ENCODE data around the gene IGSF23. TPM values are rescaled to one million over a fixed set of nuclear protein-coding genes. Genes with fewer than 3 reads are reported as not detected.
"Not testable (repeated sequence)": the region's sequence is repeated elsewhere in the genome, so short reads cannot be mapped to it uniquely, and the experiment has no call there.

Gene IGSF23
- total and polyA plus RNA-seq, 2 donors (not counting 1 experiment from before 2014, with no cell fraction given) = not detected

DNA sequence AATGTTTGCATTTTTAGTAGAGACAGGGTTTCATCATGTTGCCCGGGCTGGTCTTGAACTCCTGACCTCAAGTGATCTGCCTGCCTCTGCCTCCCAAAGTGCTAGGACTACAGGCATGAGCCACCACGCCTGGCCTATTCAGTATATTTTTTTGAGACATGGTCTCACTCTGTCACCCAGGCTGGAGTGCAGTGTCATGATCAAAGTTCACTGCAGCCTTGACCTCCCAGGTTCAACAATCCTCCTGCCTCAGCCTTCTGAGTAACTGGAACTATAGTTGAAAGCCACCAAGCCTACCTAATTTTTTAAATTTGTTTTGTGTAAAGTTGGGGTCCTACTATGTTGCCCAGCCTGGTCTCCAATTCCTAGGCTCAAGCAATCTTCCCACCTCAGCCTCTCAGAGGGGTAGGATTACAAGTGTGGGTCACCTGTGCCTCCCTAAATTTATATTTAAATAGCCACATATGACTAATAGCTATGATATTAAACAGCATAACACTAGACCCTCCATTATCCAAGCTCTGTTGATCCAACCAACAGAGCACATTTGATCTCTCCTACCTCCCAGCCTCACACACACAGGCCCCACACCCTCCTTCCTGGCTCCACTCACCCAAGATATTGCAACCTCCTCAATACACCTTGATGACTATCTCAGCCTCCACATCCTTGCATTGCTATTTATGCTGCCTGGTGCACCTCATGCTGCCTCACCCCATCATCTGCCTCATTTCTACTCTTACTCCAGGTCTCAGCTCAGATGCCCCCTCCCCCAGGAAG is 55.8 kb downstream of the IGSF23 start:
- POLR2A ChIA-PET = no interaction called here
- no peak overlapping the region for H3K27ac Mint-ChIP-seq
- H3K27ac ChIP-seq (ENCODE audit: low read length in 2 of 2) = no peak overlapping the region

DNA sequence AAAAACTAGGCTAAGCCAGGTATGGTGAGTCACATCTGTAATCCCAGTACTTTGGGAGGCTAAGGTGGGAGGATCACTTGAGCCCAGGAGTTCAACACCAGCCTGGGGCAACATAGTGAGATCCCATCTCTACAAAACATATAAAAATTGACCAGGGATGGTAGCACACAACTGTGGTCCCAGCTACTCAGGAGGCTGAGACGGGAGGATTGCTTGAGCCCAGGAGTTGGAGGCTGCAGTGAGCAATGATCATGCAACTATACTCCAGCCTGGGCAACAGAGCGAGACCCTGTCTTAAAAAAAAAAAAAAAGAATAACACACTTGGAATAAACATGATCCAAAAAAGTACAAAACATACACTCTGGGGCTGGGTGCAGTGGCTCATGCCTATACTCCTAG is 56.7 kb downstream of the IGSF23 start:
- H3K9ac ChIP-seq (ENCODE audit: low read length); H3K36me3 ChIP-seq (replicated peaks in 1 of 2; ENCODE audit: control extremely low read depth in 1 of 2, control insufficient read depth in 1 of 2, extremely low read depth in 1 of 2, insufficient read depth in 2 of 2, low read length in 1 of 2); ATAC-seq (ENCODE audit: low read depth); H3K4me1 ChIP-seq (ENCODE audit: control insufficient read depth in 2 of 2, insufficient read depth in 2 of 2, low read length in 2 of 2); H3K9me3 Mint-ChIP-seq (ENCODE audit: insufficient read depth); H3K4me3 ChIP-seq (ENCODE audit: control extremely low read depth in 1 of 5, extremely low read depth in 1 of 5, insufficient read depth in 1 of 5, low read depth in 2 of 5, low read length in 4 of 5); H3K27ac Mint-ChIP-seq; H3K27ac ChIP-seq (ENCODE audit: low read length in 2 of 2); DNase-seq; H3K79me2 ChIP-seq (ENCODE audit: control insufficient read depth, insufficient read depth, low read length); H4K20me1 ChIP-seq (ENCODE audit: control insufficient read depth, insufficient read depth, low read length, poor library complexity, severe bottlenecking); H3K4me3 Mint-ChIP-seq; H3K27me3 Mint-ChIP-seq; H3K9me3 ChIP-seq (ENCODE audit: control extremely low read depth in 1 of 3, control insufficient read depth in 2 of 3, insufficient read depth in 1 of 3, low read length in 2 of 3); H3K27me3 ChIP-seq (replicated peaks in 1 of 4; ENCODE audit: control extremely low read depth in 1 of 4, control insufficient read depth in 3 of 4, insufficient read depth in 4 of 4, low read length in 3 of 4); intact Hi-C loops (cut with micrococcal nuclease); POLR2A ChIA-PET; H3K4me2 ChIP-seq (replicated peaks; ENCODE audit: low read depth, low read length, poor library complexity, severe bottlenecking); CTCF ChIA-PET; H2AFZ ChIP-seq (ENCODE audit: insufficient read depth, low read depth, low read length, poor library complexity, severe bottlenecking); H3K4me1 Mint-ChIP-seq: not testable (repeated sequence)
- 100% methylated on average over 1 of the region's 2 CpGs for WGBS (ENCODE audit: insufficient coverage)

More for the DNA sequence above, 55.8 kb downstream of the IGSF23 start:
- H3K9ac ChIP-seq (ENCODE audit: low read length) = no peak overlapping the region
- H3K9me3 ChIP-seq (ENCODE audit: control extremely low read depth in 1 of 3, control insufficient read depth in 2 of 3, insufficient read depth in 1 of 3, low read length in 2 of 3) = peaks cover 0 to 8% (median 0%) of the 10 kb centered on the region in 3 donors
- H2AFZ ChIP-seq (ENCODE audit: insufficient read depth, low read depth, low read length, poor library complexity, severe bottlenecking) = no peak overlapping the region
- 93% methylated on average over 2 of the region's 2 CpGs for WGBS (ENCODE audit: insufficient coverage)
- Mint-ChIP-seq H3K4me1 (no peaks in the 10 kb centered on the region), H3K4me3 (no peak overlapping the region), H3K27me3 (peaks cover 5% of the 10 kb centered on the region), H3K9me3 (ENCODE audit: insufficient read depth) (peaks cover 2% of the 10 kb centered on the region)
- H3K79me2 ChIP-seq (ENCODE audit: control insufficient read depth, insufficient read depth, low read length) = no peaks in the 10 kb centered on the region
- no peaks in the 10 kb centered on the region for H4K20me1 ChIP-seq (ENCODE audit: control insufficient read depth, insufficient read depth, low read length, poor library complexity, severe bottlenecking)
- H3K4me3 ChIP-seq (ENCODE audit: control extremely low read depth in 1 of 5, extremely low read depth in 1 of 5, insufficient read depth in 1 of 5, low read depth in 2 of 5, low read length in 4 of 5) = no peak overlapping the region
- H3K4me1 ChIP-seq (ENCODE audit: control insufficient read depth in 2 of 2, insufficient read depth in 2 of 2, low read length in 2 of 2) = no peaks in the 10 kb centered on the region
- no peak overlapping the region for H3K4me2 ChIP-seq (replicated peaks; ENCODE audit: low read depth, low read length, poor library complexity, severe bottlenecking)
- ATAC-seq (ENCODE audit: low read depth) (no peak), DNase-seq (no peak)
- TF ChIP-seq, protein P1, sequence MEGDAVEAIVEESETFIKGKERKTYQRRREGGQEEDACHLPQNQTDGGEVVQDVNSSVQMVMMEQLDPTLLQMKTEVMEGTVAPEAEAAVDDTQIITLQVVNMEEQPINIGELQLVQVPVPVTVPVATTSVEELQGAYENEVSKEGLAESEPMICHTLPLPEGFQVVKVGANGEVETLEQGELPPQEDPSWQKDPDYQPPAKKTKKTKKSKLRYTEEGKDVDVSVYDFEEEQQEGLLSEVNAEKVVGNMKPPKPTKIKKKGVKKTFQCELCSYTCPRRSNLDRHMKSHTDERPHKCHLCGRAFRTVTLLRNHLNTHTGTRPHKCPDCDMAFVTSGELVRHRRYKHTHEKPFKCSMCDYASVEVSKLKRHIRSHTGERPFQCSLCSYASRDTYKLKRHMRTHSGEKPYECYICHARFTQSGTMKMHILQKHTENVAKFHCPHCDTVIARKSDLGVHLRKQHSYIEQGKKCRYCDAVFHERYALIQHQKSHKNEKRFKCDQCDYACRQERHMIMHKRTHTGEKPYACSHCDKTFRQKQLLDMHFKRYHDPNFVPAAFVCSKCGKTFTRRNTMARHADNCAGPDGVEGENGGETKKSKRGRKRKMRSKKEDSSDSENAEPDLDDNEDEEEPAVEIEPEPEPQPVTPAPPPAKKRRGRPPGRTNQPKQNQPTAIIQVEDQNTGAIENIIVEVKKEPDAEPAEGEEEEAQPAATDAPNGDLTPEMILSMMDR (IDR thresholded peaks at IDR 0.05) = no peak
- no peak for TF ChIP-seq EZH2 (IDR thresholded peaks at IDR 0.05; ENCODE audit: borderline replicate concordance, insufficient read depth, low read depth, low read length, poor library complexity, severe bottlenecking)
- no peaks in the 10 kb centered on the region for H3K36me3 ChIP-seq (replicated peaks in 1 of 2; ENCODE audit: control extremely low read depth in 1 of 2, control insufficient read depth in 1 of 2, extremely low read depth in 1 of 2, insufficient read depth in 2 of 2, low read length in 1 of 2)
- intact Hi-C loops (cut with micrococcal nuclease) = no loop called here
- no peaks in the 10 kb centered on the region for H3K27me3 ChIP-seq (replicated peaks in 1 of 4; ENCODE audit: control extremely low read depth in 1 of 4, control insufficient read depth in 3 of 4, insufficient read depth in 4 of 4, low read length in 3 of 4)
- CTCF ChIA-PET = interaction anchor here (0.6 kb wide), 1 partner anchor 275 kb away, joined by 4 read pairs; no protein-coding TSS in a partner anchor

Measured in B cell (primary cell).